Measurements from ENCODE around the gene ERCC6.

DNA sequence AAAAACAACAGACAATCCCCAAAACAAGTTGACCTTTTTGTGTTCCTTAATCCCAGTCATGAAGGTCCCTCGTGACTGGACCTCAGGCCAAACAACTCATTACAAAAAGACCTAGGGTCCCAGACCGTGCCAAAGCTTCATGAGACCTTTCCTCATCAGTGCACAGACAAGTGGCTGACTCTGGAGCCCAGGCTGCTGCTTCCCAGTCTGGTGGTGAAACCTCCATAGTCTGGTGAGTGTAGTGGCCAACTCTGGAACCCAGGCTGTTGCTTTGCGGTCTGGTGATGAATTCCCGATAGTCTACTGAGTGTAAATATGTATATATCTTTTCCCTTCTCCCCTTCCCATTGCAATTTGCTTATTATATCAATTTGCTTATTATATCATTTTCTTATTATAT, 49.1 kb upstream of the ERCC6 start:
- TF ChIP-seq SUZ12 (IDR thresholded peaks at IDR 0.05; ENCODE audit: extremely low read depth, insufficient read depth, insufficient read length) (no peak), ZNF274 (IDR thresholded peaks at IDR 0.05; ENCODE audit: low read depth, low read length) (no peak), YY1 (IDR thresholded peaks at IDR 0.05; ENCODE audit: insufficient read depth, insufficient read length) (no peak)
